NCI-H774 (cell line): ENCODE results near the gene LYPD3.
"Not testable (repeated sequence)": the region's sequence is repeated elsewhere in the genome, so short reads cannot be mapped to it uniquely, and the experiment has no call there.

Source experiments
- DNase-seq: peaks from one replicate; lab custom pipeline; 2025; lab: John Stamatoyannopoulos, UW

Gene LYPD3

GRCh38 chr19:43461303-43461702 lies 4.1 kb downstream of the LYPD3 start:
- no peak for DNase-seq

GRCh38 chr19:43460362-43461016 lies 4.9 kb downstream of the LYPD3 start:
- no peak for DNase-seq

- no peak for DNase-seq
These were observed 7.6 kb downstream of the LYPD3 start for GRCh38 chr19:43457809-43458208.

GRCh38 chr19:43455321-43456113 lies 9.9 kb downstream of the LYPD3 start:
- no peak for DNase-seq

GRCh38 chr19:43454031-43454430 lies 11.4 kb downstream of the LYPD3 start:
- no peak for DNase-seq

GRCh38 chr19:43452582-43452981 lies 12.8 kb downstream of the LYPD3 start:
- no peak for DNase-seq

GRCh38 chr19:43450545-43450997 lies 14.8 kb downstream of the LYPD3 start:
- no peak for DNase-seq

- no peak for DNase-seq
These were observed 17.8 kb downstream of the LYPD3 start for GRCh38 chr19:43447655-43448054.

GRCh38 chr19:43446746-43447489 lies 18.5 kb downstream of the LYPD3 start:
- DNase-seq: peak; percentile 70

GRCh38 chr19:43445426-43445825 lies 20.0 kb downstream of the LYPD3 start:
- DNase-seq: no peak

- no peak for DNase-seq
These were observed 20.7 kb downstream of the LYPD3 start for GRCh38 chr19:43444531-43445287.

GRCh38 chr19:43444091-43444490 lies 21.3 kb downstream of the LYPD3 start:
- not testable (repeated sequence) for DNase-seq

- no peak for DNase-seq
These were observed 23.7 kb downstream of the LYPD3 start for GRCh38 chr19:43441716-43442115.

- no peak for DNase-seq
These were observed 25.7 kb downstream of the LYPD3 start for GRCh38 chr19:43439709-43440063.

- no peak for DNase-seq
These were observed 26.2 kb downstream of the LYPD3 start for GRCh38 chr19:43439032-43439708.

GRCh38 chr19:43438291-43439031 lies 26.9 kb downstream of the LYPD3 start:
- no peak for DNase-seq

- no peak for DNase-seq
These were observed 27.7 kb downstream of the LYPD3 start for GRCh38 chr19:43437712-43438111.

- not testable (repeated sequence) for DNase-seq
These were observed 28.1 kb downstream of the LYPD3 start for GRCh38 chr19:43437284-43437683.

- no peak for DNase-seq
These were observed 29.6 kb downstream of the LYPD3 start for GRCh38 chr19:43435775-43436174.

- no peak for DNase-seq
These were observed 31.7 kb downstream of the LYPD3 start for GRCh38 chr19:43433689-43434088.

- no peak for DNase-seq
These were observed 32.1 kb downstream of the LYPD3 start for GRCh38 chr19:43433358-43433673.
